Body of pancreas (tissue), 4 donors: ENCODE data around the gene TMEM135. TPM values are rescaled to one million over a fixed set of nuclear protein-coding genes. Genes with fewer than 3 reads are reported as not detected.
"Not testable (repeated sequence)": the region's sequence is repeated elsewhere in the genome, so short reads cannot be mapped to it uniquely, and the experiment has no call there.

Experiments used
- ATAC-seq: fragments of 150-250 bp; one replicate; pipeline ENCODE4 v1.9.1; 2016
- DNase-seq, 4 donors: peaks; one replicate each; pipeline ENCODE4 v3.0.0-alpha.2; 2019
- H3K27ac ChIP-seq, 4 donors: fragments of 200-600 bp; sonication (generic); 1 replicate in 3 of 4; 2 replicates in 1 of 4; pipeline versions ENCODE4 v1.5.1 to v1.6.1; 2016 to 2019; ENCODE audit warnings: mild to moderate bottlenecking in 1 of 4, mixed read lengths in 1 of 4, moderate library complexity in 1 of 4
- H3K27me3 ChIP-seq, 2 donors: fragments of 200-600 bp; sonication (generic); one replicate each; pipeline ENCODE4 v1.6.0; 2016; ENCODE audit warnings: mild to moderate bottlenecking in 1 of 2
- H3K36me3 ChIP-seq, 2 donors: fragments of 200-600 bp; sonication (generic); replicated peaks in 1 of 2; 2 replicates each; pipeline ENCODE4 v1.5.1; 2016; ENCODE audit warnings: low read depth in 2 of 2; ENCODE audit not compliant: insufficient read depth in 1 of 2
- H3K4me1 ChIP-seq: fragments of 200-600 bp; sonication (generic); one replicate; pipeline ENCODE4 v1.6.0; 2016
- H3K4me3 ChIP-seq, 2 donors: fragments of 200-600 bp; sonication (generic); 1 replicate in 1 of 2; 2 replicates in 1 of 2; pipeline ENCODE4 v1.5.1; 2016 to 2019
- H3K9me3 ChIP-seq, 3 donors: fragments of 200-600 bp; sonication (generic); 1 replicate in 2 of 3; 2 replicates in 1 of 3; pipeline ENCODE4 v1.5.1; 2016
- CTCF ChIP-seq, 7 experiments: fragments of 450-650 bp in 4 of 7; fragments of 200-600 bp in 3 of 7; sonication (generic) in 3 of 7; IDR thresholded peaks; one replicate each; pipeline ENCODE4 v1.5.1; 2016 to 2019; ENCODE audit warnings: antibody characterized with exemption in 7 of 7
- POLR2A ChIP-seq, 3 donors: fragments of 450-650 bp; IDR thresholded peaks; one replicate each; pipeline ENCODE4 v1.6.1; 2016; ENCODE audit warnings: antibody characterized with exemption in 3 of 3, mild to moderate bottlenecking in 2 of 3
- WGBS, 2 donors: methylation state at CpG; one replicate each; pipeline ENCODE4 v1.1.5; 2017; 5-methylcytosine and 5-hydroxymethylcytosine counted together
- intact Hi-C: fragments of 100-400 bp; cut with DNase I; formaldehyde crosslinking; loops from one replicate; pipeline ENCODE4 v1.15.1; 2023
- total RNA-seq, 2 donors: library from RNA; depleted of rRNA; stranded (reverse); fragments of >200 nt; gene quantifications; one replicate each; pipeline ENCODE4 v1.1.0, GENCODE V29; 2016

The TMEM135 gene
- total RNA-seq, 2 donors from 2014 or later: 11.2 to 20.1 TPM

- WGBS, 2 donors: 96% methylated on average over 4 of the region's 4 CpGs
- no peak for DNase-seq
- Histone ChIP-seq H3K27me3 (no peaks in the 10 kb centered on the region), H3K27ac (no peak overlapping the region), H3K9me3 (no peaks in the 10 kb centered on the region), H3K36me3 (no peaks in the 10 kb centered on the region), H3K4me1 (peaks cover 4% of the 10 kb centered on the region), H3K4me3 (no peak overlapping the region)
- TF ChIP-seq POLR2A (IDR thresholded peaks at IDR 0.05) (no peak), CTCF (IDR thresholded peaks at IDR 0.05) (no peak)
- intact Hi-C loops: no loop called here
- ATAC-seq: no peak
These were observed 64.3 kb downstream of the TMEM135 start for GRCh38 chr11:87101956-87102580.

- ATAC-seq, H3K4me1 ChIP-seq, H3K9me3 ChIP-seq, H3K4me3 ChIP-seq, H3K27ac ChIP-seq, H3K27me3 ChIP-seq, H3K36me3 ChIP-seq, DNase-seq, intact Hi-C loops: not testable (repeated sequence)
- WGBS, 2 donors: 67 to 91% methylated on average over 1 of the region's 1 CpG
These were observed 68.1 kb downstream of the TMEM135 start for GRCh38 chr11:87105826-87106225.

- 92 to 100% methylated on average over 2 to 3 of the region's 3 CpGs for WGBS, 2 donors
- H3K27ac ChIP-seq, ATAC-seq, intact Hi-C loops, H3K27me3 ChIP-seq, DNase-seq, H3K9me3 ChIP-seq, H3K36me3 ChIP-seq, H3K4me3 ChIP-seq, H3K4me1 ChIP-seq: not testable (repeated sequence)
These were observed 69.6 kb downstream of the TMEM135 start for GRCh38 chr11:87107379-87107778.

- DNase-seq (no peak), ATAC-seq (no peak)
- H3K4me1 ChIP-seq: no peaks in the 10 kb centered on the region
- no peak overlapping the region for H3K4me3 ChIP-seq
- no peaks in the 10 kb centered on the region for H3K36me3 ChIP-seq
- no peaks in the 10 kb centered on the region for H3K27me3 ChIP-seq
- no peak overlapping the region for H3K27ac ChIP-seq
- no peak for TF ChIP-seq POLR2A (IDR thresholded peaks at IDR 0.05)
- TF ChIP-seq CTCF (IDR thresholded peaks at IDR 0.05): no peak
- WGBS, 2 donors: 72 to 76% methylated on average over 3 of the region's 3 CpGs
- H3K9me3 ChIP-seq: no peaks in the 10 kb centered on the region
- intact Hi-C loops: no loop called here
These were observed 72.9 kb downstream of the TMEM135 start for GRCh38 chr11:87110443-87111131.

GRCh38 chr11:87114093-87114492 lies 76.4 kb downstream of the TMEM135 start:
- DNase-seq (no peak), ATAC-seq (no peak)
- TF ChIP-seq POLR2A (IDR thresholded peaks at IDR 0.05): no peak
- no peak for TF ChIP-seq CTCF (IDR thresholded peaks at IDR 0.05)
- intact Hi-C loops: no loop called here
- H3K4me3 ChIP-seq: no peak overlapping the region
- WGBS, 2 donors: 84 to 86% methylated on average over 1 of the region's 1 CpG
- no peaks in the 10 kb centered on the region for H3K4me1 ChIP-seq
- H3K27ac ChIP-seq: no peak overlapping the region
- no peaks in the 10 kb centered on the region for H3K9me3 ChIP-seq
- H3K36me3 ChIP-seq: no peaks in the 10 kb centered on the region
- H3K27me3 ChIP-seq: no peaks in the 10 kb centered on the region

GRCh38 chr11:87116185-87116584 lies 78.5 kb downstream of the TMEM135 start:
- H3K36me3 ChIP-seq: no peaks in the 10 kb centered on the region
- intact Hi-C loops: no loop called here
- no peak for DNase-seq
- no peaks in the 10 kb centered on the region for H3K27me3 ChIP-seq
- TF ChIP-seq CTCF (IDR thresholded peaks at IDR 0.05) (no peak), POLR2A (IDR thresholded peaks at IDR 0.05) (no peak)
- 93 to 97% methylated on average over 1 of the region's 1 CpG for whole genome bisulfite sequencing, 2 donors
- no peaks in the 10 kb centered on the region for H3K4me1 ChIP-seq
- H3K4me3 ChIP-seq: no peak overlapping the region
- H3K27ac ChIP-seq: no peak overlapping the region
- no peak for ATAC-seq
- H3K9me3 ChIP-seq: no peaks in the 10 kb centered on the region
